ENCODE results near the gene JAG1. TPM values are rescaled to one million over a fixed set of nuclear protein-coding genes. Genes with fewer than 3 reads are reported as not detected.

Gene JAG1
- total RNA-seq, 2 donors from 2014 or later = 30.9 to 32.8 TPM

DNA sequence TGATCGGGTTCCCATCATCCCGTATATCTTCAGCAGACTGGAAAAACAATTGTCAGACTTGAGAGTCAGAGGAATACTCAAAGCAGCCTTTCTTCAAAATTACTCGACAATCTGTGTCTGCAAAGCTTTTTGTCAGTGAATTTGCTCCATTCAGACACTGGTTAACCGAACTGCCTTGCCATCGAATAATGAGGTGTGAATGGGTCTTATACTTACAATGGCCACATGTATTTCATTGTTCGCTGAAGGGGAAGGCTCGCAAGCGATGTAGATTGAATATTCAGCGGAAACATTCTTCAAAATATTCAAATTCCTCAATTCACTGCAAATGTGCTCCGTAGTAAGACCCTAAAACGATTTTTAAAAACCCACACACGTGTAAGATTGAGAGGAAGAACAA lies 32.9 kb downstream of the JAG1 start:
- H3K27me3 ChIP-seq = no peaks in the 10 kb centered on the region
- peaks cover 81% of the 10 kb centered on the region for H3K36me3 ChIP-seq
- DNase-seq (ENCODE audit: low spot score) = no peak
- H3K27ac ChIP-seq = peak overlapping the region in 1 of 2 donors; percentile 64
- no peak overlapping the region for H3K4me3 ChIP-seq
- H3K9me3 ChIP-seq = no peaks in the 10 kb centered on the region
- TF ChIP-seq CTCF (IDR thresholded peaks at IDR 0.05) = no peak
- peaks cover 0 to 52% of the 10 kb centered on the region in 2 donors for H3K4me1 ChIP-seq

DNA sequence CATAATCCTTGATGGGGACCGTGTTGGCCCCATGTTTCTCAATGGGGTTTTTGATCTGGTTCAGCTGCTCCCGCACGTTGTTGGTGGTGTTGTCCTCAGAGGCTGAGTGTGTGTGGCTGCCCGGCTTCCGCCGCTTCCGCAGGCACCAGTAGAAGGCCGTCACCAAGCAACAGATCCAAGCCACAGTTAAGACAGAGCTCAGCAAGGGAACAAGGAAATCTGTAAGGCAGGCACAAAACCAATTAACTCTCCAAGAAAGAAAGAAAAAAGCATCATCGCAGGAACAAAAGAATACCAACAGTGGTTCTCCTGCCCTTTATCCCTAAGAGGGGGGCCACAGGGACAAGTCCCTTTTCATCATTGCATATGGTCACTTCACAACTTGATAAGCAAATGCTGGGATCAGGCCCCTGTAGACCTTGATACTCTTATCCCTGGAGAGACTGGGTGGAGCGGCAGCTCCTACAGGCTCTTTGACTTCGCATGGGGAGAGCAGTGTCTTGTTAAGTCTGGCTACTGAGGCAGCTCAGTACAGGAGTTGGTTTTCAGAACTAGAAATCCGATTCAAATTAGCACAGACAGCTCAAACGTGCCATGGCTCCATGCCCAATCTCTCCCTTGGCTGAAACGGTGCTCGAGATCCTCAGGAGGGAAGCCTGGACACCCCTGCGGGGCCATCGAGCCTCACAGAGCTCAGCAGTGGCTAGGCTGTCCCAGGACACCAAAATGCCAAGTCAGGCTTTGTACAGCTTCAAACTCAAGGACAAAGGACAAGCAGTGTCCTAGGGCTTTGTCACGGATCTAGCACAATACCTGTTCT lies 33.9 kb downstream of the JAG1 start:
- no peak for TF ChIP-seq CTCF (IDR thresholded peaks at IDR 0.05)
- peak overlapping the region; percentile 41 to 64 for H3K27ac ChIP-seq
- no peaks in the 10 kb centered on the region for H3K27me3 ChIP-seq
- H3K9me3 ChIP-seq = no peaks in the 10 kb centered on the region
- no peak overlapping the region for H3K4me3 ChIP-seq
- peaks cover 71% of the 10 kb centered on the region for H3K36me3 ChIP-seq
- DNase-seq (ENCODE audit: low spot score) = no peak
- H3K4me1 ChIP-seq = peaks cover 0 to 58% of the 10 kb centered on the region in 2 donors

DNA sequence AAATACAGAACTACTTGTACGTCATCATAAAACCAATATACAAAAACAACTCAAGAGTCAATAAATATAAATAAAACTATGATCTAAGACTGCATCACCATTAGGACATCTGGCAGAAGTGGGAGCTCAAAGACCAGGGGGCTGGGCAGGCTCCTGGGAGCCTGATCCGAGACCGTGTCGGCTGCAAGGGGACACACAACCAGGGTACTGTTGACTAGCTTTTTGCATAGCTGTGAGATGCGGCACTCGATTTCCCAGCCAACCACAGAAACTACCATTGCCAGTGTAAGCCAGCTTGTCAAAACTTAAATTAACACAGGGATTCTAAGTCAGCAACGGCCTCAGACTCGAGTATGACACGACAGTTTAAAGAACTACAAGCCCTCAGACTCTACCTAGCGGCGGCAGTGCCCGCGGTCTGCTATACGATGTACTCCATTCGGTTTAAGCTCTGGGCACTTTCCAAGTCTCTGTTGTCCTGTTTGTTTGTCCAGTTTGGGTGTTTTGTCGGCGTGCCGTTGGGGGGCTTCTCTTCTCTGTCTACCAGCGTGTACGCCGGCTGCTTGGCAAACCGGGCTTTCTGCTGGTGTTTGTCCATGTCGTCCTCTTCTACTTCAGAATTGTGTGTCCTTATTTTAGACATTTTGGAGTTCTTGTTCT lies 34.6 kb downstream of the JAG1 start:
- Histone ChIP-seq H3K27ac (peak overlapping the region; percentile 41 to 64), H3K4me1 (peaks cover 0 to 60% of the 10 kb centered on the region in 2 donors), H3K4me3 (no peak overlapping the region), H3K9me3 (no peaks in the 10 kb centered on the region), H3K36me3 (peaks cover 64% of the 10 kb centered on the region), H3K27me3 (no peaks in the 10 kb centered on the region)
- no peak for TF ChIP-seq CTCF (IDR thresholded peaks at IDR 0.05)
- DNase-seq (ENCODE audit: low spot score) = no peak

- DNase-seq (ENCODE audit: low spot score) = no peak
- peaks cover 48% of the 10 kb centered on the region for H3K36me3 ChIP-seq
- no peaks in the 10 kb centered on the region for H3K27me3 ChIP-seq
- peak overlapping the region; percentile 73 for H3K27ac ChIP-seq
- H3K4me3 ChIP-seq = no peak overlapping the region
- TF ChIP-seq CTCF (IDR thresholded peaks at IDR 0.05) = no peak
- H3K4me1 ChIP-seq = peaks cover 0 to 75% of the 10 kb centered on the region in 2 donors
- no peaks in the 10 kb centered on the region for H3K9me3 ChIP-seq
Measured at GRCh38 chr20:10637563-10637962, 36.2 kb downstream of the JAG1 start.

DNA sequence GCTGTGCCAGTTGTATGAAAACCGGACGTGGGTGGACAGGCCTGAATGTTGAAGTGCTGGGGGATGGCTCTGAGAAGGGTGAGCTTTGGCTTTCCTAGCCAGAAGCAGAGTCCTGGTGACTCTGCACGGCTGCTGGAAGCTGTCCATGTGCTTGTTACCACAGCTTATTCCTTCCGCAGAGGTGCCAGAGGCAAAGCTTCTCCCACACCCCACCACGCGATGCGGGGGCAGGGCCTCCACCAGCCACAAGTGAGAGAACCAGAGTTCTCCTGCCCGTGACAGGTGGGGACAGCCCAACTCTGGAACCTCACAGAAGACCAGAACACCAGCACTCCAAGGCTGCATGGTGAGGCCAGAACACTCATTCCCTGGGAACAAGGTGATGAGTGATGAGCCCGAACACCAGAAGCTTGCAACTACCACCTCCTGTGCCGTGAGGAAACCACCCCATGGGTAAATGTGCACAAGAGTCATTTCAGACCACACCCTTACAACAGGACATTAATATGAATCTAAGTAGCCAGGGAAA lies 36.7 kb downstream of the JAG1 start:
- Histone ChIP-seq H3K9me3 (no peaks in the 10 kb centered on the region), H3K4me1 (peaks cover 0 to 77% of the 10 kb centered on the region in 2 donors), H3K27ac (peak overlapping the region; percentile 73), H3K36me3 (peaks cover 43% of the 10 kb centered on the region), H3K4me3 (no peak overlapping the region), H3K27me3 (no peaks in the 10 kb centered on the region)
- no peak for DNase-seq (ENCODE audit: low spot score)
- TF ChIP-seq CTCF (IDR thresholded peaks at IDR 0.05) = no peak

Data from right atrium auricular region (tissue), 2 donors.